Measurements from ENCODE around the gene COL4A6.
"Not testable (repeated sequence)": the region's sequence is repeated elsewhere in the genome, so short reads cannot be mapped to it uniquely, and the experiment has no call there.

COL4A6 gene

GRCh38 chrX:108438110-108438623 lies at the start of gene COL4A6:
COL4A6 (minus strand) TSS chrX:108438422; CDS start chrX:108438196, 226 bp downstream.
- DNase-seq (ENCODE audit: low read depth) = no peak
- no peak within 1 kb of the TSS for H3K4me3 ChIP-seq (ENCODE audit: control insufficient read depth, low read depth, low read length)
- no peak for TF ChIP-seq CTCF (IDR thresholded peaks at IDR 0.05; ENCODE audit: control insufficient read depth, insufficient read depth, low read depth, low read length, missing control alignments)

- no peak for TF ChIP-seq CTCF (IDR thresholded peaks at IDR 0.05; ENCODE audit: control insufficient read depth, insufficient read depth, low read depth, low read length, missing control alignments)
- no peak overlapping the region for H3K4me3 ChIP-seq (ENCODE audit: control insufficient read depth, low read depth, low read length)
- DNase-seq (ENCODE audit: low read depth) = no peak
Observed at GRCh38 chrX:108485960-108486359, 47.7 kb upstream of the COL4A6 start.

GRCh38 chrX:108484251-108484650 lies 46.0 kb upstream of the COL4A6 start:
- no peak for DNase-seq (ENCODE audit: low read depth)
- no peak overlapping the region for H3K4me3 ChIP-seq (ENCODE audit: control insufficient read depth, low read depth, low read length)
- no peak for TF ChIP-seq CTCF (IDR thresholded peaks at IDR 0.05; ENCODE audit: control insufficient read depth, insufficient read depth, low read depth, low read length, missing control alignments)

GRCh38 chrX:108481528-108481927 lies 43.3 kb upstream of the COL4A6 start:
- DNase-seq (ENCODE audit: low read depth); H3K4me3 ChIP-seq (ENCODE audit: control insufficient read depth, low read depth, low read length): not testable (repeated sequence)

- TF ChIP-seq CTCF (IDR thresholded peaks at IDR 0.05; ENCODE audit: control insufficient read depth, insufficient read depth, low read depth, low read length, missing control alignments) = no peak
- DNase-seq (ENCODE audit: low read depth) = no peak
Observed at GRCh38 chrX:108473979-108474378, 35.8 kb upstream of the COL4A6 start.

GRCh38 chrX:108468486-108468885 lies 30.3 kb upstream of the COL4A6 start:
- no peak for DNase-seq (ENCODE audit: low read depth)
- no peak overlapping the region for H3K4me3 ChIP-seq (ENCODE audit: control insufficient read depth, low read depth, low read length)
- TF ChIP-seq CTCF (IDR thresholded peaks at IDR 0.05; ENCODE audit: control insufficient read depth, insufficient read depth, low read depth, low read length, missing control alignments) = no peak

More at GRCh38 chrX:108473979-108474378, 35.8 kb upstream of the COL4A6 start:
- no peak overlapping the region for H3K4me3 ChIP-seq (ENCODE audit: control insufficient read depth, low read depth, low read length)

GRCh38 chrX:108464604-108465003 lies 26.4 kb upstream of the COL4A6 start:
- no peak for TF ChIP-seq CTCF (IDR thresholded peaks at IDR 0.05; ENCODE audit: control insufficient read depth, insufficient read depth, low read depth, low read length, missing control alignments)
- no peak for DNase-seq (ENCODE audit: low read depth)
- no peak overlapping the region for H3K4me3 ChIP-seq (ENCODE audit: control insufficient read depth, low read depth, low read length)
